WTC11 (cell line): Measurements from ENCODE around the gene PRKAR1B. TPM values are rescaled to one million over a fixed set of nuclear protein-coding genes. Genes with fewer than 3 reads are reported as not detected.

Source experiments
- ATAC-seq: fragments of 200-7000 bp; cut with Tn5 transposase; 2 replicates; pipeline ENCODE4 v1.10.0; 2021; ENCODE audit warnings: mild to moderate bottlenecking, moderate library complexity
- CTCF ChIA-PET: fragments of 300-600 bp; sonication (Branson Sonifier 250); formaldehyde crosslinking; loops from one replicate; lab custom pipeline; 2021; ENCODE audit warnings: antibody characterized with exemption; lab: Charles Lee
- POLR2A ChIA-PET: fragments of 350-600 bp; sonication (Branson Sonifier 250); formaldehyde crosslinking; loops from one replicate; lab custom pipeline; 2021; ENCODE audit warnings: antibody characterized with exemption; lab: Charles Lee
- DNase-seq: peaks from one replicate; pipeline ENCODE4 v3.0.0; 2021; ENCODE audit warnings: low spot score
- H3K27ac Mint-ChIP-seq: 2 replicates; pipeline ENCODE4 v1.8.0; 2021; ENCODE audit warnings: mixed read lengths
- H3K27me3 Mint-ChIP-seq: 2 replicates; pipeline ENCODE4 v1.8.0; 2021; ENCODE audit warnings: low read depth, mild to moderate bottlenecking, moderate library complexity, mixed read lengths
- H3K36me3 Mint-ChIP-seq: 2 replicates; pipeline ENCODE4 v1.8.0; 2021; ENCODE audit warnings: mixed read lengths
- H3K4me1 Mint-ChIP-seq: 2 replicates; pipeline ENCODE4 v1.8.0; 2022; ENCODE audit warnings: mixed read lengths
- H3K4me3 Mint-ChIP-seq: 2 replicates; pipeline ENCODE4 v1.8.0; 2021; ENCODE audit warnings: mild to moderate bottlenecking, moderate library complexity, mixed read lengths
- H3K9me3 Mint-ChIP-seq: 2 replicates; pipeline ENCODE4 v1.8.0; 2021; ENCODE audit warnings: mixed read lengths
- CBFB ChIP-seq: sonication (generic); formaldehyde crosslinking; IDR thresholded peaks from 2 replicates; pipeline ENCODE4 v1.8.1; 2022; ENCODE audit warnings: mild to moderate bottlenecking, low read depth, missing genetic modification reagents
- GABPB1 ChIP-seq: sonication (generic); formaldehyde crosslinking; IDR thresholded peaks from 2 replicates; pipeline ENCODE4 v1.8.1; 2023; ENCODE audit warnings: mild to moderate bottlenecking, missing genetic modification reagents
- MXD4 ChIP-seq: fragments of 250-450 bp; sonication (Bioruptor Pico); IDR thresholded peaks from 2 replicates; pipeline ENCODE4 v1.8.0; 2021; ENCODE audit warnings: mild to moderate bottlenecking, moderate library complexity, borderline replicate concordance
- ZBTB21 ChIP-seq: sonication (generic); formaldehyde crosslinking; IDR thresholded peaks from 2 replicates; pipeline ENCODE4 v1.8.1; 2023; ENCODE audit warnings: mild to moderate bottlenecking, missing genetic modification reagents, borderline replicate concordance
- ZNF138 ChIP-seq: sonication (generic); formaldehyde crosslinking; conservative IDR thresholded peaks from 2 replicates; pipeline ENCODE4 v1.8.1; 2022; ENCODE audit warnings: mild to moderate bottlenecking, moderate library complexity, missing genetic modification reagents
- ZNF219 ChIP-seq: sonication (generic); formaldehyde crosslinking; IDR thresholded peaks from 2 replicates; pipeline ENCODE4 v1.8.0; 2023; ENCODE audit warnings: missing genetic modification reagents, mild to moderate bottlenecking, borderline replicate concordance
- ZNF396 ChIP-seq: fragments of 250-450 bp; sonication (Bioruptor Pico); IDR thresholded peaks from 2 replicates; pipeline ENCODE4 v1.8.0; 2021; ENCODE audit warnings: mild to moderate bottlenecking, moderate library complexity, borderline replicate concordance
- ZNF416 ChIP-seq: fragments of 250-450 bp; sonication (Bioruptor Pico); IDR thresholded peaks from 2 replicates; pipeline ENCODE4 v1.9.0; 2021; ENCODE audit warnings: mild to moderate bottlenecking, inconsistent platforms
- ZNF423 ChIP-seq: fragments of 250-450 bp; sonication (Bioruptor Pico); IDR thresholded peaks from 2 replicates; pipeline ENCODE4 v2.1.2; 2022; ENCODE audit warnings: mild to moderate bottlenecking, moderate library complexity
- ZNF671 ChIP-seq: fragments of 250-450 bp; sonication (Bioruptor Pico); IDR thresholded peaks from 2 replicates; pipeline ENCODE4 v1.8.0; 2021; ENCODE audit warnings: mild to moderate bottlenecking
- total RNA-seq: library from RNA; stranded (reverse); gene quantifications from 3 replicates; pipeline ENCODE4 v1.2.3, GENCODE V29; 2021
- TF ChIP-seq, protein P1 (sequence below): fragments of 250-450 bp; sonication (Bioruptor Pico); IDR thresholded peaks from 2 replicates; pipeline ENCODE4 v1.9.0; 2021; ENCODE audit warnings: mild to moderate bottlenecking
- TF ChIP-seq, protein P2 (sequence below): sonication (generic); formaldehyde crosslinking; IDR thresholded peaks from 2 replicates; pipeline ENCODE4 v1.8.1; 2023; ENCODE audit warnings: mild to moderate bottlenecking, missing genetic modification reagents, moderate library complexity
- TF ChIP-seq, protein P3 (sequence below): fragments of 250-450 bp; sonication (Bioruptor Pico); conservative IDR thresholded peaks from 2 replicates; pipeline ENCODE4 v1.9.0; 2021; ENCODE audit warnings: mild to moderate bottlenecking
- TF ChIP-seq, protein P4 (sequence below): sonication (generic); formaldehyde crosslinking; IDR thresholded peaks from 2 replicates; pipeline ENCODE4 v1.8.0; 2022; ENCODE audit warnings: mild to moderate bottlenecking, missing genetic modification reagents
- TF ChIP-seq, protein P5 (sequence below): sonication (generic); formaldehyde crosslinking; IDR thresholded peaks from 2 replicates; pipeline ENCODE4 v1.8.1; 2023; ENCODE audit warnings: mild to moderate bottlenecking, missing genetic modification reagents, borderline replicate concordance
- TF ChIP-seq, protein P6 (sequence below): sonication (generic); formaldehyde crosslinking; IDR thresholded peaks from 2 replicates; pipeline ENCODE4 v1.8.1; 2023; ENCODE audit warnings: mild to moderate bottlenecking, missing genetic modification reagents, moderate library complexity
- TF ChIP-seq, protein P7 (sequence below): sonication (generic); formaldehyde crosslinking; IDR thresholded peaks from 2 replicates; pipeline ENCODE4 v1.8.0; 2023; ENCODE audit warnings: missing genetic modification reagents, mild to moderate bottlenecking, borderline replicate concordance
- TF ChIP-seq, protein P8 (sequence below): sonication (generic); formaldehyde crosslinking; IDR thresholded peaks from 2 replicates; pipeline ENCODE4 v1.8.0; 2022; ENCODE audit warnings: missing genetic modification reagents

The PRKAR1B gene
- total RNA-seq, 1 experiment from 2014 or later: 43.6 TPM

DNA sequence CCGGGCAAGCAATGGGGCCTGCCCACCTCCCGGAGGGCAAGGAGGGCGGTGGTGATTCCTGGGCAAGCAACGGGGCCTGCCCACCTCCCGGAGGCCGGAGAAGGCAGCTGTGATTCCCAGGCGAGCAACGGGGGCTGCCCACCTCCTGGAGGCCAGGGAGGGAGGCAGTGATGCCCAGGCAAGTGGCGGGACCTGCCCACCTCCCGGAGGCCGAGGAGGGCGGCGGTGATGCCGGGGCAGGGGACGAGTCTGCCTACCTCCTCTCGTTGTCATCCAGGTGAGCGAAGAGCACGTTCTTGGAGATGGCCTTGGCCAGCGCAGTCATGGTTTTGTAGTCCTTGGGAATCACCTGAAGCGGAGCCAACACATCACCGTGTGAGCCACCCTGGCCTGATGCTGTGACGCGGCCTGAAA is 50.1 kb downstream of the PRKAR1B start:
- DNase-seq (no peak), ATAC-seq (no peak)
- POLR2A ChIA-PET: no interaction called here
- Mint-ChIP-seq H3K27ac (no peak overlapping the region), H3K4me3 (no peak overlapping the region), H3K9me3 (peaks cover 17% of the 10 kb centered on the region), H3K27me3 (no peaks in the 10 kb centered on the region), H3K36me3 (peaks cover 54% of the 10 kb centered on the region), H3K4me1 (no peaks in the 10 kb centered on the region)
- CTCF ChIA-PET: no interaction called here
- TF ChIP-seq ZNF219 (CRISPR knock-in tag) (no peak), ZNF423 (no peak), ZNF396 (CRISPR knock-in tag) (no peak), ZNF416 (no peak), CBFB (CRISPR knock-in tag) (no peak), ZNF138 (CRISPR knock-in tag) (no peak), ZBTB21 (CRISPR knock-in tag) (no peak), ZNF671 (no peak), MXD4 (no peak), GABPB1 (no peak)
- TF ChIP-seq, protein P1, sequence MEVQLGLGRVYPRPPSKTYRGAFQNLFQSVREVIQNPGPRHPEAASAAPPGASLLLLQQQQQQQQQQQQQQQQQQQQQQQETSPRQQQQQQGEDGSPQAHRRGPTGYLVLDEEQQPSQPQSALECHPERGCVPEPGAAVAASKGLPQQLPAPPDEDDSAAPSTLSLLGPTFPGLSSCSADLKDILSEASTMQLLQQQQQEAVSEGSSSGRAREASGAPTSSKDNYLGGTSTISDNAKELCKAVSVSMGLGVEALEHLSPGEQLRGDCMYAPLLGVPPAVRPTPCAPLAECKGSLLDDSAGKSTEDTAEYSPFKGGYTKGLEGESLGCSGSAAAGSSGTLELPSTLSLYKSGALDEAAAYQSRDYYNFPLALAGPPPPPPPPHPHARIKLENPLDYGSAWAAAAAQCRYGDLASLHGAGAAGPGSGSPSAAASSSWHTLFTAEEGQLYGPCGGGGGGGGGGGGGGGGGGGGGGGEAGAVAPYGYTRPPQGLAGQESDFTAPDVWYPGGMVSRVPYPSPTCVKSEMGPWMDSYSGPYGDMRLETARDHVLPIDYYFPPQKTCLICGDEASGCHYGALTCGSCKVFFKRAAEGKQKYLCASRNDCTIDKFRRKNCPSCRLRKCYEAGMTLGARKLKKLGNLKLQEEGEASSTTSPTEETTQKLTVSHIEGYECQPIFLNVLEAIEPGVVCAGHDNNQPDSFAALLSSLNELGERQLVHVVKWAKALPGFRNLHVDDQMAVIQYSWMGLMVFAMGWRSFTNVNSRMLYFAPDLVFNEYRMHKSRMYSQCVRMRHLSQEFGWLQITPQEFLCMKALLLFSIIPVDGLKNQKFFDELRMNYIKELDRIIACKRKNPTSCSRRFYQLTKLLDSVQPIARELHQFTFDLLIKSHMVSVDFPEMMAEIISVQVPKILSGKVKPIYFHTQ: no peak
- TF ChIP-seq, protein P2, sequence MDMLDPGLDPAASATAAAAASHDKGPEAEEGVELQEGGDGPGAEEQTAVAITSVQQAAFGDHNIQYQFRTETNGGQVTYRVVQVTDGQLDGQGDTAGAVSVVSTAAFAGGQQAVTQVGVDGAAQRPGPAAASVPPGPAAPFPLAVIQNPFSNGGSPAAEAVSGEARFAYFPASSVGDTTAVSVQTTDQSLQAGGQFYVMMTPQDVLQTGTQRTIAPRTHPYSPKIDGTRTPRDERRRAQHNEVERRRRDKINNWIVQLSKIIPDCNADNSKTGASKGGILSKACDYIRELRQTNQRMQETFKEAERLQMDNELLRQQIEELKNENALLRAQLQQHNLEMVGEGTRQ (CRISPR knock-in tag): no peak
- TF ChIP-seq, protein P3, sequence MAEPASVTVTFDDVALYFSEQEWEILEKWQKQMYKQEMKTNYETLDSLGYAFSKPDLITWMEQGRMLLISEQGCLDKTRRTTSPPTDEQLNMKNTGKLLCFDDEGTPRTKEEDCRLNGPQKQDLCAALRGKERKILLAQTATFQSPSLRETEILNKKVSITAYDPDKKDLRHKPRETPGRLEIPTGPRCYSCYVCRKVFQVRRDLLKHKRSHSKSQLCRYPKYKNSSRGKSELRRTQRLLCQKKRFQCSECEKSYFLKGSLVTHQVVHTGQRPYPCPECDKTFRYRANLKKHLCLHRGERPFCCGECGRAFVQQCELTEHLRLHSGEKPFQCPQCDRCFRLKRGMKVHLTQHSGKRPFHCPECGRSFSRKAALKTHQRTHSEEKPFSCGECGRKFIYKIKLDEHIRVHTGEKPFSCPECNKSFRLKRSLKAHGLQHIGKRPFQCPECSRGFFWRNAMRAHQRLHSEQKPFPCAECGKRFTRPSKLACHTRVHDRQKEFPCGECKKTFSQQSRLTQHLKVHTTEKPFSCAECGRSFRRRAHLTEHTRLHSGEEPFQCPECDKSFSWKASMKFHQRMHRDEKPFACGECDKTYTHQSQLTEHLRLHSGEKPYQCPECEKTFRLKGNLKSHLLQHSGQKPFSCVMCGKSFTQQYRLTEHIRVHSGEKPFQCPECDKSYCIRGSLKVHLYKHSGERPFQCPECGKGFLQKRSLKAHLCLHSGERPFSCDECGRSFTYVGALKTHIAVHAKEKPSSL (CRISPR knock-in tag): no peak
- TF ChIP-seq, protein P4, sequence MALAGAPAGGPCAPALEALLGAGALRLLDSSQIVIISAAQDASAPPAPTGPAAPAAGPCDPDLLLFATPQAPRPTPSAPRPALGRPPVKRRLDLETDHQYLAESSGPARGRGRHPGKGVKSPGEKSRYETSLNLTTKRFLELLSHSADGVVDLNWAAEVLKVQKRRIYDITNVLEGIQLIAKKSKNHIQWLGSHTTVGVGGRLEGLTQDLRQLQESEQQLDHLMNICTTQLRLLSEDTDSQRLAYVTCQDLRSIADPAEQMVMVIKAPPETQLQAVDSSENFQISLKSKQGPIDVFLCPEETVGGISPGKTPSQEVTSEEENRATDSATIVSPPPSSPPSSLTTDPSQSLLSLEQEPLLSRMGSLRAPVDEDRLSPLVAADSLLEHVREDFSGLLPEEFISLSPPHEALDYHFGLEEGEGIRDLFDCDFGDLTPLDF (CRISPR knock-in tag): no peak
- TF ChIP-seq, protein P5, sequence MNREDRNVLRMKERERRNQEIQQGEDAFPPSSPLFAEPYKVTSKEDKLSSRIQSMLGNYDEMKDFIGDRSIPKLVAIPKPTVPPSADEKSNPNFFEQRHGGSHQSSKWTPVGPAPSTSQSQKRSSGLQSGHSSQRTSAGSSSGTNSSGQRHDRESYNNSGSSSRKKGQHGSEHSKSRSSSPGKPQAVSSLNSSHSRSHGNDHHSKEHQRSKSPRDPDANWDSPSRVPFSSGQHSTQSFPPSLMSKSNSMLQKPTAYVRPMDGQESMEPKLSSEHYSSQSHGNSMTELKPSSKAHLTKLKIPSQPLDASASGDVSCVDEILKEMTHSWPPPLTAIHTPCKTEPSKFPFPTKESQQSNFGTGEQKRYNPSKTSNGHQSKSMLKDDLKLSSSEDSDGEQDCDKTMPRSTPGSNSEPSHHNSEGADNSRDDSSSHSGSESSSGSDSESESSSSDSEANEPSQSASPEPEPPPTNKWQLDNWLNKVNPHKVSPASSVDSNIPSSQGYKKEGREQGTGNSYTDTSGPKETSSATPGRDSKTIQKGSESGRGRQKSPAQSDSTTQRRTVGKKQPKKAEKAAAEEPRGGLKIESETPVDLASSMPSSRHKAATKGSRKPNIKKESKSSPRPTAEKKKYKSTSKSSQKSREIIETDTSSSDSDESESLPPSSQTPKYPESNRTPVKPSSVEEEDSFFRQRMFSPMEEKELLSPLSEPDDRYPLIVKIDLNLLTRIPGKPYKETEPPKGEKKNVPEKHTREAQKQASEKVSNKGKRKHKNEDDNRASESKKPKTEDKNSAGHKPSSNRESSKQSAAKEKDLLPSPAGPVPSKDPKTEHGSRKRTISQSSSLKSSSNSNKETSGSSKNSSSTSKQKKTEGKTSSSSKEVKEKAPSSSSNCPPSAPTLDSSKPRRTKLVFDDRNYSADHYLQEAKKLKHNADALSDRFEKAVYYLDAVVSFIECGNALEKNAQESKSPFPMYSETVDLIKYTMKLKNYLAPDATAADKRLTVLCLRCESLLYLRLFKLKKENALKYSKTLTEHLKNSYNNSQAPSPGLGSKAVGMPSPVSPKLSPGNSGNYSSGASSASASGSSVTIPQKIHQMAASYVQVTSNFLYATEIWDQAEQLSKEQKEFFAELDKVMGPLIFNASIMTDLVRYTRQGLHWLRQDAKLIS: no peak
- TF ChIP-seq, protein P6, sequence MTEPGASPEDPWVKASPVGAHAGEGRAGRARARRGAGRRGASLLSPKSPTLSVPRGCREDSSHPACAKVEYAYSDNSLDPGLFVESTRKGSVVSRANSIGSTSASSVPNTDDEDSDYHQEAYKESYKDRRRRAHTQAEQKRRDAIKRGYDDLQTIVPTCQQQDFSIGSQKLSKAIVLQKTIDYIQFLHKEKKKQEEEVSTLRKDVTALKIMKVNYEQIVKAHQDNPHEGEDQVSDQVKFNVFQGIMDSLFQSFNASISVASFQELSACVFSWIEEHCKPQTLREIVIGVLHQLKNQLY: no peak
- TF ChIP-seq, protein P7, sequence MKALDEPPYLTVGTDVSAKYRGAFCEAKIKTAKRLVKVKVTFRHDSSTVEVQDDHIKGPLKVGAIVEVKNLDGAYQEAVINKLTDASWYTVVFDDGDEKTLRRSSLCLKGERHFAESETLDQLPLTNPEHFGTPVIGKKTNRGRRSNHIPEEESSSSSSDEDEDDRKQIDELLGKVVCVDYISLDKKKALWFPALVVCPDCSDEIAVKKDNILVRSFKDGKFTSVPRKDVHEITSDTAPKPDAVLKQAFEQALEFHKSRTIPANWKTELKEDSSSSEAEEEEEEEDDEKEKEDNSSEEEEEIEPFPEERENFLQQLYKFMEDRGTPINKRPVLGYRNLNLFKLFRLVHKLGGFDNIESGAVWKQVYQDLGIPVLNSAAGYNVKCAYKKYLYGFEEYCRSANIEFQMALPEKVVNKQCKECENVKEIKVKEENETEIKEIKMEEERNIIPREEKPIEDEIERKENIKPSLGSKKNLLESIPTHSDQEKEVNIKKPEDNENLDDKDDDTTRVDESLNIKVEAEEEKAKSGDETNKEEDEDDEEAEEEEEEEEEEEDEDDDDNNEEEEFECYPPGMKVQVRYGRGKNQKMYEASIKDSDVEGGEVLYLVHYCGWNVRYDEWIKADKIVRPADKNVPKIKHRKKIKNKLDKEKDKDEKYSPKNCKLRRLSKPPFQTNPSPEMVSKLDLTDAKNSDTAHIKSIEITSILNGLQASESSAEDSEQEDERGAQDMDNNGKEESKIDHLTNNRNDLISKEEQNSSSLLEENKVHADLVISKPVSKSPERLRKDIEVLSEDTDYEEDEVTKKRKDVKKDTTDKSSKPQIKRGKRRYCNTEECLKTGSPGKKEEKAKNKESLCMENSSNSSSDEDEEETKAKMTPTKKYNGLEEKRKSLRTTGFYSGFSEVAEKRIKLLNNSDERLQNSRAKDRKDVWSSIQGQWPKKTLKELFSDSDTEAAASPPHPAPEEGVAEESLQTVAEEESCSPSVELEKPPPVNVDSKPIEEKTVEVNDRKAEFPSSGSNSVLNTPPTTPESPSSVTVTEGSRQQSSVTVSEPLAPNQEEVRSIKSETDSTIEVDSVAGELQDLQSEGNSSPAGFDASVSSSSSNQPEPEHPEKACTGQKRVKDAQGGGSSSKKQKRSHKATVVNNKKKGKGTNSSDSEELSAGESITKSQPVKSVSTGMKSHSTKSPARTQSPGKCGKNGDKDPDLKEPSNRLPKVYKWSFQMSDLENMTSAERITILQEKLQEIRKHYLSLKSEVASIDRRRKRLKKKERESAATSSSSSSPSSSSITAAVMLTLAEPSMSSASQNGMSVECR (CRISPR knock-in tag): no peak
- TF ChIP-seq, protein P8, sequence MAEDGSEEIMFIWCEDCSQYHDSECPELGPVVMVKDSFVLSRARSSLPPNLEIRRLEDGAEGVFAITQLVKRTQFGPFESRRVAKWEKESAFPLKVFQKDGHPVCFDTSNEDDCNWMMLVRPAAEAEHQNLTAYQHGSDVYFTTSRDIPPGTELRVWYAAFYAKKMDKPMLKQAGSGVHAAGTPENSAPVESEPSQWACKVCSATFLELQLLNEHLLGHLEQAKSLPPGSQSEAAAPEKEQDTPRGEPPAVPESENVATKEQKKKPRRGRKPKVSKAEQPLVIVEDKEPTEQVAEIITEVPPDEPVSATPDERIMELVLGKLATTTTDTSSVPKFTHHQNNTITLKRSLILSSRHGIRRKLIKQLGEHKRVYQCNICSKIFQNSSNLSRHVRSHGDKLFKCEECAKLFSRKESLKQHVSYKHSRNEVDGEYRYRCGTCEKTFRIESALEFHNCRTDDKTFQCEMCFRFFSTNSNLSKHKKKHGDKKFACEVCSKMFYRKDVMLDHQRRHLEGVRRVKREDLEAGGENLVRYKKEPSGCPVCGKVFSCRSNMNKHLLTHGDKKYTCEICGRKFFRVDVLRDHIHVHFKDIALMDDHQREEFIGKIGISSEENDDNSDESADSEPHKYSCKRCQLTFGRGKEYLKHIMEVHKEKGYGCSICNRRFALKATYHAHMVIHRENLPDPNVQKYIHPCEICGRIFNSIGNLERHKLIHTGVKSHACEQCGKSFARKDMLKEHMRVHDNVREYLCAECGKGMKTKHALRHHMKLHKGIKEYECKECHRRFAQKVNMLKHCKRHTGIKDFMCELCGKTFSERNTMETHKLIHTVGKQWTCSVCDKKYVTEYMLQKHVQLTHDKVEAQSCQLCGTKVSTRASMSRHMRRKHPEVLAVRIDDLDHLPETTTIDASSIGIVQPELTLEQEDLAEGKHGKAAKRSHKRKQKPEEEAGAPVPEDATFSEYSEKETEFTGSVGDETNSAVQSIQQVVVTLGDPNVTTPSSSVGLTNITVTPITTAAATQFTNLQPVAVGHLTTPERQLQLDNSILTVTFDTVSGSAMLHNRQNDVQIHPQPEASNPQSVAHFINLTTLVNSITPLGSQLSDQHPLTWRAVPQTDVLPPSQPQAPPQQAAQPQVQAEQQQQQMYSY (CRISPR knock-in tag): no peak
